ENCODE data around the gene DIP2B.

The DIP2B gene

GRCh38 chr12:50614167-50614759 is 109.5 kb downstream of the DIP2B start:
- no peak for DNase-seq

GRCh38 chr12:50615145-50615906 is 110.5 kb downstream of the DIP2B start:
- DNase-seq, result no peak

- DNase-seq, result no peak
These were observed 111.1 kb downstream of the DIP2B start for GRCh38 chr12:50615907-50616296.

- DNase-seq, result no peak
These were observed 112.9 kb downstream of the DIP2B start for GRCh38 chr12:50617657-50618056.

- no peak for DNase-seq
These were observed 114.3 kb downstream of the DIP2B start for GRCh38 chr12:50618864-50619609.

GRCh38 chr12:50619610-50619958 is 114.8 kb downstream of the DIP2B start:
- no peak for DNase-seq

- DNase-seq, result no peak
These were observed 115.6 kb downstream of the DIP2B start for GRCh38 chr12:50620109-50620977.

GRCh38 chr12:50620978-50621360 is 116.2 kb downstream of the DIP2B start:
- DNase-seq, result no peak

GRCh38 chr12:50621399-50622300 is 116.9 kb downstream of the DIP2B start:
- DNase-seq, result no peak

- no peak for DNase-seq
These were observed 120.5 kb downstream of the DIP2B start for GRCh38 chr12:50625029-50625925.

- DNase-seq, result no peak
These were observed 121.2 kb downstream of the DIP2B start for GRCh38 chr12:50626026-50626425.

- DNase-seq, result no peak
These were observed 122.7 kb downstream of the DIP2B start for GRCh38 chr12:50627491-50627890.

GRCh38 chr12:50628394-50628793 is 123.6 kb downstream of the DIP2B start:
- DNase-seq, result no peak

- DNase-seq, result no peak
These were observed 129.2 kb downstream of the DIP2B start for GRCh38 chr12:50633955-50634354.

- no peak for DNase-seq
These were observed 129.6 kb downstream of the DIP2B start for GRCh38 chr12:50634379-50634778.

- no peak for DNase-seq
These were observed 130.6 kb downstream of the DIP2B start for GRCh38 chr12:50635364-50635763.

- no peak for DNase-seq
These were observed 131.1 kb downstream of the DIP2B start for GRCh38 chr12:50635857-50636256.

GRCh38 chr12:50636505-50636904 is 131.7 kb downstream of the DIP2B start:
- DNase-seq, result no peak

- peak; percentile 59 for DNase-seq
These were observed 133.2 kb downstream of the DIP2B start for GRCh38 chr12:50637870-50638481.

- no peak for DNase-seq
These were observed 133.7 kb downstream of the DIP2B start for GRCh38 chr12:50638482-50638880.

GRCh38 chr12:50639721-50640120 is 134.9 kb downstream of the DIP2B start:
- no peak for DNase-seq

Measured in CD4-positive, alpha-beta T cell treated with Interleukin-12 subunit alpha and Interleukin-12 subunit beta, for 1 hour (primary cell).